ENCODE results near the gene EXOC4. TPM values are rescaled to one million over a fixed set of nuclear protein-coding genes. Genes with fewer than 3 reads are reported as not detected.

EXOC4 gene
- total RNA-seq, 1 experiment from 2014 or later: 62.4 TPM

- Histone ChIP-seq H3K36me3 (no peaks in the 10 kb centered on the region), H3K27me3 (no peaks in the 10 kb centered on the region)
Observed at GRCh38 chr7:134114992-134115391, 862.1 kb downstream of the EXOC4 start.

More at GRCh38 chr7:134114992-134115391, 862.1 kb downstream of the EXOC4 start:
- DNase-seq: no peak
- 0 out of 2 replicates have a peak, but pooled peaks cover 4% of the 10 kb centered on the region for H3K9me3 ChIP-seq (replicated peaks)
- H3K27ac ChIP-seq: no peak overlapping the region
- no peaks in the 10 kb centered on the region for H3K4me1 ChIP-seq
- H3K4me3 ChIP-seq: no peak overlapping the region

Other genes with a start within 250 kb of the EXOC4 start
- 192 and 193 TPM in 2 replicates for gene CHCHD3, start 171.0 kb upstream of the EXOC4 start, total RNA-seq (2014; rRNA removed; shearing (Covaris generic))

All from SJCRH30 (cell line).